HUES64 (cell line): Measurements from ENCODE around the gene VCL.

ENCODE experiments used
- H3K27ac ChIP-seq: 2 replicates; pipeline ENCODE4 v1.7.0; 2013; ENCODE audit warnings: low read depth, low read length, inconsistent platforms
- H3K27me3 ChIP-seq: 2 replicates; pipeline ENCODE4 v1.6.1; 2013; ENCODE audit warnings: mild to moderate bottlenecking, low read length; ENCODE audit not compliant: insufficient read depth
- H3K36me3 ChIP-seq: 2 replicates; pipeline ENCODE4 v1.6.1; 2013; ENCODE audit warnings: mild to moderate bottlenecking, low read length; ENCODE audit not compliant: insufficient read depth
- H3K4me1 ChIP-seq: 2 replicates; pipeline ENCODE4 v1.6.1; 2013; ENCODE audit warnings: mild to moderate bottlenecking, low read length, moderate library complexity; ENCODE audit not compliant: insufficient read depth
- H3K4me3 ChIP-seq: 2 replicates; pipeline ENCODE4 v1.5.1; 2013; ENCODE audit warnings: mild to moderate bottlenecking, low read length, moderate library complexity
- H3K9ac ChIP-seq: 2 replicates; pipeline ENCODE4 v1.6.1; 2013; ENCODE audit warnings: mild to moderate bottlenecking, low read depth, low read length
- H3K9me3 ChIP-seq: 2 replicates; pipeline ENCODE4 v1.6.1; 2013; ENCODE audit warnings: low read depth, low read length; ENCODE audit not compliant: insufficient read depth
- WGBS: fragments of 150-250, 120-280 bp; methylation state at CpG from one replicate; pipeline ENCODE4 v1.1.7; 2013; ENCODE audit warnings: missing lambda C conversion rate; 5-methylcytosine and 5-hydroxymethylcytosine counted together

VCL gene

DNA sequence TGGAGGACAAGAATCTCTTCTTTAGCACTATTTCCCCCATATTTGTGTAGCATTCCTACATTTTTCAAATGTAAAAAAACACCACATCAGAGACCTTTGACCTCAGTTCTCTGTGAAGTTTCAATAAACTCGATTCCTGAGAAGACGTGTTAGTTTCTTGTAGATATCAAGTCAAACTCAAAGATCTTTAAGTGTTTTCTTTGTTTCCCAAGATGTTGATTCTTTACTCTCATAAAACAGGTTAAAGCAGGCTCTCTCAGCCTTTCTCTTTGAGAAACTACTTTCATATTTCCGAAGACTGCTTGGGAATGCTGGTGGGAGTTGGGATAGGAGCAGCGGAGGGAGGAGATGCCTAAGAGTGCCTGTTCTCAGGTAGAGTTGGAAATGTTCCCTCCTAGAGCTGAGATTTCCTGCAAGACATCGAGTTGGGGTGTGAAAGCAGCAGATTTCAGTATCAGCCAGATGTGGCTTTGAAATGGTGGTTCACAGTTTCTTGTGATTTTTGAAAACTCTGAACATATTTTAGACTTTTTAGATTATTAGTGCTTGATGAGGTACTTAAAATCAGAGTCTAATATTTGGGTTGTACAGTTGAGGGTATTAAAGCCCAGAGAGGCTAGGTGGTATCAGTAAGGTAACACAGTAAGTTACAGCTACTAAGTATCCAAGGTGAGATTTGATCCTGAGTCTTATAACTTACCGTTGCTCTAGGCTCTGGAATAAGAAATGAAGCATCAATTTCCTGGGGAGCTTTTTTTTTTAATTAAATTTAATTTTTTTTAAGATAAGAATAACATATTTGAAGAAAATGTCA is 167.0 kb downstream of the VCL start:
- Histone ChIP-seq H3K9me3 (no peaks in the 10 kb centered on the region), H3K27me3 (no peaks in the 10 kb centered on the region), H3K27ac (no peak overlapping the region), H3K4me1 (no peaks in the 10 kb centered on the region), H3K9ac (no peak overlapping the region), H3K36me3 (no peaks in the 10 kb centered on the region), H3K4me3 (no peak overlapping the region)
- 96% methylated on average over 6 of the region's 6 CpGs for WGBS

- no peaks in the 10 kb centered on the region for H3K36me3 ChIP-seq
- 91% methylated on average over 2 of the region's 2 CpGs for WGBS
- H3K4me1 ChIP-seq, result no peaks in the 10 kb centered on the region
- H3K4me3 ChIP-seq, result no peak overlapping the region
- H3K9ac ChIP-seq, result no peak overlapping the region
- no peaks in the 10 kb centered on the region for H3K27me3 ChIP-seq
- no peaks in the 10 kb centered on the region for H3K9me3 ChIP-seq
- H3K27ac ChIP-seq, result no peak overlapping the region
Observed at GRCh38 chr10:74165530-74165901, 167.6 kb downstream of the VCL start.

GRCh38 chr10:74167443-74167842 is 169.5 kb downstream of the VCL start:
- H3K36me3 ChIP-seq, result no peaks in the 10 kb centered on the region
- WGBS, result 100% methylated on average over 1 of the region's 1 CpG
- H3K27me3 ChIP-seq, result no peaks in the 10 kb centered on the region
- no peak overlapping the region for H3K27ac ChIP-seq
- H3K9ac ChIP-seq, result no peak overlapping the region
- H3K9me3 ChIP-seq, result no peaks in the 10 kb centered on the region
- no peaks in the 10 kb centered on the region for H3K4me1 ChIP-seq
- no peak overlapping the region for H3K4me3 ChIP-seq
